SK-N-SH (cell line): ENCODE data around the gene ERC2. TPM values are rescaled to one million over a fixed set of nuclear protein-coding genes. Genes with fewer than 3 reads are reported as not detected.

ENCODE experiments used
- CTCF ChIA-PET: fragments of 300-600, 350-600 bp; formaldehyde crosslinking; extraction: SDS; loops from one replicate; lab custom pipeline; 2021; lab: Yijun Ruan, JAX
- POLR2A ChIA-PET: fragments of 350-600 bp; sonication (Branson Sonifier 250); formaldehyde crosslinking; extraction: SDS; loops from one replicate; lab custom pipeline; 2020; ENCODE audit warnings: antibody characterized with exemption, inconsistent platforms; lab: Yijun Ruan, JAX
- DNase-seq: peaks from one replicate; pipeline ENCODE4 v3.0.0; 2012
- H2AFZ ChIP-seq: fragments of 200-600 bp; sonication (generic); 2 replicates; pipeline ENCODE4 v1.8.1; 2016; ENCODE audit warnings: antibody characterized with exemption, mild to moderate bottlenecking, low read depth
- H3F3A ChIP-seq: fragments of 200-600 bp; sonication (generic); replicated peaks from 2 replicates; pipeline ENCODE3; 2016; ENCODE audit warnings: antibody characterized with exemption, mild to moderate bottlenecking; ENCODE audit not compliant: insufficient read depth
- H3K27ac ChIP-seq, 2 experiments: fragments of 200-500 bp in 1 of 2; fragments of 200-600 bp in 1 of 2; sonication (Bioruptor generic) in 1 of 2; sonication (generic), shearing (Covaris generic) in 1 of 2; 2 replicates each; pipeline versions ENCODE4 v1.5.1 to v1.6.1; 2014 to 2016; ENCODE audit warnings: low read depth in 2 of 2, inconsistent platforms in 1 of 2, low read length in 1 of 2, mild to moderate bottlenecking in 1 of 2, mixed read lengths in 1 of 2
- H3K27me3 ChIP-seq: fragments of 200-600 bp; sonication (generic), shearing (Covaris generic); 2 replicates; pipeline ENCODE4 v1.6.1; 2016; ENCODE audit warnings: mixed run types; ENCODE audit not compliant: insufficient read depth
- H3K36me3 ChIP-seq, 2 experiments: fragments of 200-500 bp in 1 of 2; fragments of 200-600 bp in 1 of 2; sonication (Bioruptor generic) in 1 of 2; sonication (generic) in 1 of 2; replicated peaks in 1 of 2; 2 replicates each; pipeline versions ENCODE3 to v1.5.1; 2014 to 2016; ENCODE audit warnings: low read length in 1 of 2, mild to moderate bottlenecking in 1 of 2; ENCODE audit not compliant: insufficient read depth in 2 of 2, control insufficient read depth in 1 of 2
- H3K4me1 ChIP-seq, 2 experiments: fragments of 200-500 bp in 1 of 2; fragments of 200-600 bp in 1 of 2; sonication (Bioruptor generic) in 1 of 2; sonication (generic), shearing (Covaris generic) in 1 of 2; 2 replicates each; pipeline versions ENCODE4 v1.5.1 to v1.6.1; 2014 to 2016; ENCODE audit warnings: low read depth in 1 of 2, low read length in 1 of 2, mixed run types in 1 of 2; ENCODE audit not compliant: insufficient read depth in 2 of 2, control insufficient read depth in 1 of 2
- H3K4me2 ChIP-seq: fragments of 200-600 bp; sonication (generic), shearing (Covaris generic); 2 replicates; pipeline ENCODE4 v1.6.1; 2017; ENCODE audit warnings: mixed run types
- H3K4me3 ChIP-seq, 2 experiments: fragments of 200-500 bp in 1 of 2; fragments of 200-600 bp in 1 of 2; sonication (Bioruptor generic) in 1 of 2; sonication (generic), shearing (Covaris generic) in 1 of 2; 2 replicates each; pipeline versions ENCODE4 v1.5.1 to v1.8.1; 2014 to 2016; ENCODE audit warnings: low read depth in 2 of 2, inconsistent platforms in 1 of 2, low read length in 1 of 2, mild to moderate bottlenecking in 1 of 2, mixed read lengths in 1 of 2, moderate library complexity in 1 of 2
- H3K79me2 ChIP-seq: fragments of 200-600 bp; sonication (generic); 2 replicates; pipeline ENCODE4 v1.8.1; 2017; ENCODE audit warnings: mild to moderate bottlenecking; ENCODE audit not compliant: insufficient read depth
- H3K9ac ChIP-seq: fragments of 200-600 bp; sonication (generic); 2 replicates; pipeline ENCODE4 v1.6.1; 2017; ENCODE audit warnings: mixed run types
- H3K9me2 ChIP-seq: fragments of 200-600 bp; sonication (generic); 2 replicates; pipeline ENCODE4 v1.6.1; 2017; ENCODE audit warnings: mixed run types
- H3K9me3 ChIP-seq: fragments of 200-600 bp; sonication (generic); 2 replicates; pipeline ENCODE4 v1.6.1; 2017; ENCODE audit warnings: mixed run types, mild to moderate bottlenecking, moderate library complexity
- H4K20me1 ChIP-seq: fragments of 200-600 bp; sonication (generic); 2 replicates; pipeline ENCODE4 v1.6.1; 2017; ENCODE audit warnings: mild to moderate bottlenecking, mixed run types; ENCODE audit not compliant: insufficient read depth
- EP300 ChIP-seq, 2 experiments: IDR thresholded peaks; 2 replicates each; pipeline versions ENCODE4 v1.4.0 to v1.6.1; 2012; ENCODE audit warnings: borderline replicate concordance in 1 of 2, low read depth in 1 of 2, low read length in 1 of 2
- FOSL2 ChIP-seq: IDR thresholded peaks from 2 replicates; pipeline ENCODE4 v1.4.0; 2012; ENCODE audit warnings: low read depth, mild to moderate bottlenecking, moderate library complexity, borderline replicate concordance
- FOXM1 ChIP-seq: IDR thresholded peaks from 2 replicates; pipeline ENCODE4 v1.4.0; 2012; ENCODE audit warnings: low read depth, mild to moderate bottlenecking
- JUND ChIP-seq: IDR thresholded peaks from 2 replicates; pipeline ENCODE4 v1.4.0; 2012
- MXI1 ChIP-seq: IDR thresholded peaks from 2 replicates; pipeline ENCODE4 v1.6.1; 2012; ENCODE audit warnings: mild to moderate bottlenecking, low read depth, low read length, improper control_type of control experiment
- NFIC ChIP-seq: IDR thresholded peaks from 2 replicates; pipeline ENCODE4 v1.4.0; 2012; ENCODE audit warnings: borderline replicate concordance
- NRF1 ChIP-seq: IDR thresholded peaks from 2 replicates; pipeline ENCODE4 v1.6.1; 2012; ENCODE audit warnings: low read depth, mild to moderate bottlenecking, low read length
- PBX3 ChIP-seq: IDR thresholded peaks from 2 replicates; pipeline ENCODE4; 2012
- POLR2AphosphoS5 ChIP-seq: IDR thresholded peaks from 2 replicates; pipeline ENCODE4 v1.6.1; 2012; ENCODE audit warnings: low read depth, low read length
- RAD21 ChIP-seq: IDR thresholded peaks from 2 replicates; pipeline ENCODE4 v1.6.1; 2012; ENCODE audit warnings: mild to moderate bottlenecking, low read length
- RFX5 ChIP-seq: IDR thresholded peaks from 2 replicates; pipeline ENCODE4 v1.6.1; 2012; ENCODE audit warnings: mild to moderate bottlenecking, improper control_type of control experiment, low read length
- SIN3A ChIP-seq: IDR thresholded peaks from 2 replicates; pipeline ENCODE4 v1.6.1; 2012; ENCODE audit warnings: low read depth, mild to moderate bottlenecking, low read length, moderate library complexity, borderline replicate concordance
- TAF1 ChIP-seq: IDR thresholded peaks from 2 replicates; pipeline ENCODE4 v1.6.1; 2012; ENCODE audit warnings: low read depth, mild to moderate bottlenecking, low read length, moderate library complexity, borderline replicate concordance
- YY1 ChIP-seq: IDR thresholded peaks from 2 replicates; pipeline ENCODE4 v1.4.0; 2012; ENCODE audit warnings: low read depth, mild to moderate bottlenecking
- WGBS: methylation state at CpG from one replicate; pipeline ENCODE4 v1.1.6; 2017; ENCODE audit warnings: low lambda C conversion rate; 5-methylcytosine and 5-hydroxymethylcytosine counted together
- polyA plus RNA-seq, 3 experiments: library from polyadenylated mRNA; depleted of rRNA; stranded (reverse); fragments of >200 nt; gene quantifications; 2 replicates each; pipeline ENCODE4 v1.2.3, GENCODE V29; 2012

ERC2 gene
- polyA plus RNA-seq, 1 of the 3 experiments (the other 2 are of a cell fraction): 1.6 TPM

GRCh38 chr3:55588146-55588765 lies 880.0 kb downstream of the ERC2 start (continued):
- TF ChIP-seq MXI1 (no peak), NRF1 (no peak), FOXM1 (no peak), RAD21 (no peak), RFX5 (no peak)

- CTCF ChIA-PET: no interaction called here
- Histone ChIP-seq H3K27ac (no peak overlapping the region), H3K9ac (no peak overlapping the region), H3K4me2 (no peak overlapping the region), H3K79me2 (no peaks in the 10 kb centered on the region), H3F3A (no peaks in the 10 kb centered on the region), H3K4me1 (peaks cover 0 to 9% of the 10 kb centered on the region in 2 experiments; a peak in 1 of 4 replicates), H3K27me3 (no peaks in the 10 kb centered on the region), H3K9me2 (no peaks in the 10 kb centered on the region), H3K36me3 (no peaks in the 10 kb centered on the region), H4K20me1 (no peaks in the 10 kb centered on the region), H2AFZ (no peak overlapping the region), H3K9me3 (no peaks in the 10 kb centered on the region), H3K4me3 (no peak overlapping the region)
- TF ChIP-seq MXI1 (no peak), EP300 (IDR thresholded peaks at IDR 0.05; ENCODE audit: borderline replicate concordance in 1 of 2, low read depth in 1 of 2, low read length in 1 of 2) (no peak), JUND (no peak), PBX3 (no peak), NRF1 (no peak), RFX5 (no peak), YY1 (no peak), FOSL2 (no peak), NFIC (no peak), POLR2AphosphoS5 (no peak)
- 60% methylated on average over 9 of the region's 9 CpGs for WGBS
- no peak for DNase-seq
- POLR2A ChIA-PET: no interaction called here
Measured at GRCh38 chr3:55585856-55586255, 882.4 kb downstream of the ERC2 start.

- peak; percentile 41 for DNase-seq
- Histone ChIP-seq H3K27ac (no peak overlapping the region), H3F3A (no peaks in the 10 kb centered on the region), H3K36me3 (no peaks in the 10 kb centered on the region), H3K4me2 (no peak overlapping the region), H2AFZ (no peak overlapping the region), H3K9me3 (no peaks in the 10 kb centered on the region), H3K9me2 (no peaks in the 10 kb centered on the region), H4K20me1 (no peaks in the 10 kb centered on the region), H3K4me1 (peaks cover 0 to 9% of the 10 kb centered on the region in 2 experiments; a peak in 1 of 4 replicates), H3K9ac (no peak overlapping the region), H3K4me3 (no peak overlapping the region), H3K79me2 (no peaks in the 10 kb centered on the region), H3K27me3 (no peaks in the 10 kb centered on the region)
- TF ChIP-seq NRF1 (no peak), TAF1 (no peak), SIN3A (no peak), EP300 (IDR thresholded peaks at IDR 0.05; ENCODE audit: borderline replicate concordance in 1 of 2, low read depth in 1 of 2, low read length in 1 of 2) (peak in 1 of 2 experiments; percentile 9; a peak in 1 of 4 replicates)
- ChIA-PET POLR2A (no interaction called here), CTCF (interaction anchor here (0.8 kb wide), 1 partner anchor 8 kb away, joined by 3 read pairs; no protein-coding TSS in a partner anchor)
- WGBS: 67% methylated on average over 6 of the region's 15 CpGs
Measured at GRCh38 chr3:55584716-55585368, 883.4 kb downstream of the ERC2 start.
